ENCODE measurements around the gene TBX18.

- TF ChIP-seq, protein P1, sequence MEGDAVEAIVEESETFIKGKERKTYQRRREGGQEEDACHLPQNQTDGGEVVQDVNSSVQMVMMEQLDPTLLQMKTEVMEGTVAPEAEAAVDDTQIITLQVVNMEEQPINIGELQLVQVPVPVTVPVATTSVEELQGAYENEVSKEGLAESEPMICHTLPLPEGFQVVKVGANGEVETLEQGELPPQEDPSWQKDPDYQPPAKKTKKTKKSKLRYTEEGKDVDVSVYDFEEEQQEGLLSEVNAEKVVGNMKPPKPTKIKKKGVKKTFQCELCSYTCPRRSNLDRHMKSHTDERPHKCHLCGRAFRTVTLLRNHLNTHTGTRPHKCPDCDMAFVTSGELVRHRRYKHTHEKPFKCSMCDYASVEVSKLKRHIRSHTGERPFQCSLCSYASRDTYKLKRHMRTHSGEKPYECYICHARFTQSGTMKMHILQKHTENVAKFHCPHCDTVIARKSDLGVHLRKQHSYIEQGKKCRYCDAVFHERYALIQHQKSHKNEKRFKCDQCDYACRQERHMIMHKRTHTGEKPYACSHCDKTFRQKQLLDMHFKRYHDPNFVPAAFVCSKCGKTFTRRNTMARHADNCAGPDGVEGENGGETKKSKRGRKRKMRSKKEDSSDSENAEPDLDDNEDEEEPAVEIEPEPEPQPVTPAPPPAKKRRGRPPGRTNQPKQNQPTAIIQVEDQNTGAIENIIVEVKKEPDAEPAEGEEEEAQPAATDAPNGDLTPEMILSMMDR (conservative IDR thresholded peaks at IDR 0.05; ENCODE audit: low read length) = no peak
- TF ChIP-seq EZH2phosphoT487 (IDR thresholded peaks at IDR 0.05; ENCODE audit: borderline replicate concordance, low read depth, low read length) = no peak
Measured at GRCh38 chr6:84733889-84734288, 30.5 kb downstream of the TBX18 start.
